ENCODE measurements around the gene SNN.

Gene SNN

DNA sequence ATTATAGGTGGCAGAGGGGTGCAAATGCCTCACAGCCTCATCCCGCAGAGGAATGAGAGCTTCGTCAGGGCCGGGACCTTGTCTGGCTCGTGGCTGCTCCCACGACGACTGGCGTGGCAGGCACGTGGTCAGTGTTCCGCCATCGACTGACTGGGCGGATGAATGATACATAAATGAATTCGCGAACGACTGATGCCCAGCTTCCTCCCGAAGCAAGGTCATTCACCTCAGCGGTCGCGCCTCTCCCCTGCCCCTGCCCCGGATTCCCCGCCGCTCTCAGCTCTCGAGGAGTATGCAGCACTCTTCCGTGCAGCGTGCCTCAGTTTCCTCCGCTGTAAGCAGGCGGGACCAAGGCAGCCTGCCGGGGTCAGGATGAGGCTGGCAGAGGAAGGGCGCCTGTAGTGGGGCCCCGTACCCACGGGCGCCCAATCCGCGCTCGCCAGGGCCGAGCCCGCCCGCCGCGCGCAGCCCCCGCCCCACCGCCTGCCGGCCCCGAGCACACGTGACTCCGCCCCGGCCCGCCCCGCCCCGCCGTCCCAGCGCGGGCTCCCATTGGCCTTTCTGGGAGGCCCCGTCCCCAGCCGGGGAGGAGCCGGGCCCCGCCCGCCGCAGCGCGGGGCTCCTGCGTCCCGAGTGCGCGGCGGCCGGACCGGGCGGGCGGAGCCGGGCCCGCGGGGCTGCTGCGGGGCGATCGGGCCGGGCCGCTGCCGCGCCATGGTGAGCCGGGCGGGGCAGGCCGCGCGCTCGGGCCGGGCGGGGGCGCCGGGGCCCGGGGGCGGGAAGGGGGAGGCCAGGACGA lies at the start of gene SNN:
TSS of gene SNN (plus strand) at position 632 of the 799 bp plus-strand sequence. CDS start 7,605 bp downstream, outside the sequence.
- DNase-seq, result peak; percentile 83 to 84
- peak; percentile 83 for ATAC-seq
- Mint-ChIP-seq H3K4me1 (peaks cover 85% of the 10 kb centered on the region), H3K27ac (peak within 1 kb of the TSS in 1 of 2 donors; percentile 74), H3K27me3 (no peaks in the 10 kb centered on the region), H3K4me3 (peak within 1 kb of the TSS; percentile 85 to 91), H3K9me3 (no peaks in the 10 kb centered on the region)

DNA sequence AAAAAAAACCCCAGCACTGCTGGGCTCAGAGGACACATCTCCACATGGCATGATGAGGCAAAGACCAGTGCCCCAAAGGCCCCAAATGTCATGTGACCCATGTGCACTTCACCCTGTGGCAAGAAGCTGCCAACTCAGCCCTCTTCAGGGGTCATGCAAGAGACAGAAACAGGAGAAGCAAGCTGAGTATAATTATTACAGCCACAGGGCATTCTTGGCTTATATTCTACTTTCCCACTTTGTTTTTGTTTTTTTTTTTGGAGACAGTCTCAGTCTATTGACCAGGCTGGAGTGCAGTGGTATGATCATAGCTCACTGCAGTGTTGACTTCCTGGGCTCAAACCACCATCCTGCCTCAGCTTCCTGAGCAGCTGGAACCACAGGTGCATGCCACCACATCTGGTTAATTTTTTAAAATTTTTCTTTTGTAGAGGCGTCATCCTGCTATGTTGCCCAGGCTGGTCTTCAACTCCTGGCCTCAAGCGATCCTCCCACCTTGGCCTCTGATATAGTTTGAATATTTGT lies 48.9 kb upstream of the SNN start:
- peaks cover 78% of the 10 kb centered on the region for H3K4me1 Mint-ChIP-seq
- peak; percentile 71 for ATAC-seq
- peak overlapping the region in 1 of 2 donors; percentile 24 for H3K4me3 Mint-ChIP-seq
- no peaks in the 10 kb centered on the region for H3K27me3 Mint-ChIP-seq
- H3K27ac Mint-ChIP-seq, result no peak overlapping the region
- peaks cover 5 to 8% of the 10 kb centered on the region in 2 donors for H3K9me3 Mint-ChIP-seq
- DNase-seq, result peak in 1 of 2 donors; percentile 34

DNA sequence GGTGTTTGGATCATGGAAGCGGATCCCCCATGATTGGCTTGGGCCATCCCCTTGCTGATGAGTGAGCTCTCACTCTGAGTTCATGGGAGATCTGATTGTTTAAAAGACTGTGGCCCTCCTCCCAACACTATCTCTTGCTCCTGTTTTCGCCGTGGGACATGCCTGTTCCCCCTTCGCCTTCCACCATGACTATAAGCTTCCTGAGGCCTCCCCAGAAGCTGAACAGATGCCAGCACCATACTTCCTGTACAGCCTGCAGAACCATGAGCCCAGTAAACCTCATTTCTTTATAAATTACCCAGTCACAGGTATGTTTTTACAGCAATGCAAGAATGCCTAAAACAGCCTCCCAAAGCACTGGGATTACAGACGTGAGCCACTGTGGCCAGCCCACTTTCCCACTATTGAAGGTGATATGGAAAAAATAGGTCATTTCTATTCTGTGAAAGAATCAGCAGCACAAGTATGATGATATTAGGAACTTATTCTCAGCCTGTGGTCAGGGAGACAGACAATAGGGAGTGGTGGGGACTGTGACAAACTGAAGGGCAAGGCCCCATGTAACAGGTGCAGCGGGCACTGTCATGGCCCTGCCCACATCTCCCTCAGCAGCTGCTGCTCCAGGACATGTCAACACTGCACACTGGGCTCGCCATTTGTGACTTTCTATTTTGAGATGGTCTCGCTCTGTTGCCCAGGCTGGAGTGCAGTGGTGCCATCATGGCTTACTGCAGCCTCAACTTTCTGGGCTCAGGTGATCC lies 47.8 kb upstream of the SNN start:
- H3K4me3 Mint-ChIP-seq, result peak overlapping the region; percentile 26 to 38
- no peaks in the 10 kb centered on the region for H3K27me3 Mint-ChIP-seq
- H3K27ac Mint-ChIP-seq, result peak overlapping the region; percentile 52 to 71
- DNase-seq (no peak), ATAC-seq (no peak)
- H3K9me3 Mint-ChIP-seq, result peaks cover 5 to 8% of the 10 kb centered on the region in 2 donors
- H3K4me1 Mint-ChIP-seq, result peaks cover 88% of the 10 kb centered on the region

DNA sequence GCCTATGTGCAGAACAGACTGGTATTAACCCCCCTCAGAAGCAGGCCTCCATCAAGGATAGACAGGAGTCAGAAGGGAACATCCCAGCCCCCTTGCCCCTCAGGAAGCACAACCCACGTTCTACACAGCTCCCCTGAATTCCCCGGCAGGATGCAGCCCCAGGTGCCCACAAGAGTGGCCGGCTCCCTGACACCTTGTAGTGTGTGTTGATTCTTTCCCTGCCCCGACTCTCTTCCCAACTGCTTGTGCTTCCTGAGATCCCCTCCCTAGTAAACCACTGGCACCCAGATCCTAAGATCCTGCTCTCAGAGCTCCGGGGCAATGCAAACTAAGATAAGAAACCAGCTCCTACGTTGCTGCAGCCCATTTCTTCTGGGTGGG lies 46.7 kb upstream of the SNN start:
- DNase-seq (no peak), ATAC-seq (no peak)
- Mint-ChIP-seq H3K27ac (peak overlapping the region; percentile 70 to 86), H3K9me3 (peaks cover 5 to 8% of the 10 kb centered on the region in 2 donors), H3K4me3 (peak overlapping the region; percentile 77 to 83), H3K4me1 (peaks cover 83% of the 10 kb centered on the region), H3K27me3 (no peaks in the 10 kb centered on the region)

DNA sequence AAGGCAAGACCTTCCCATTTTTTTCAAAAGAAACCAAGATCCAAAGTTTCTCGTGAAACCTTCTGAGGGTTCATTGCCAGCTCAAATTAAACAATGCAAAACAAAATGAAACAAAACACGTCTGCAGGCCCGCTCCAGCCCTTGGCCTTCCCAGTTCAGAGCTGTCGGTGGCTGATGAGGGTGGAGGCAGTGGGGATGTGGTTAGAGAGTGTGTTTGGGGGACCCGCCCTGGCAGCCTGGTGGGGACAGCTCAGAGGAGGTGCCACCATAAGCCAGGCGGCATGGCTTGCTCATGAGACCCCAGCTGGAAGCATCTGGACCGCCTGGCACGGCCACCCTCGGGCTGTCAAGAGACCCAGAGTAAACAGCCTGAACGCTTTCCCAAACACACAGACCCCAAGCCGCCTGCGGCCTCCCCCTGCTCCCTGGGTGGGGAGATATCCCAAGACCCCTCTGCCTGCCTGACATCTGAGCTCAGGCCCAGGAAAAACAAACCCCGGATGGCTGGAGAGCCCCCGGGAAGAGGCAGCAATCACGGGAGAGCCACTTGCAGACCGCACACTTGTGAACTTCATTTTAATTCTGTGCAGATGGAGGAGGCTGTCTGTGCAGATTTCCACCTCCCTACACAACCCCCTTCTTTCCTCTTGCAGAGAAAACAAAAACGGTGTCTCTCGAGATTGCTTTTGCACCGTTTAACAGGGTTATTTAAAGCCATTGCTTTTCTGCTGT lies 46.2 kb upstream of the SNN start:
- peak overlapping the region; percentile 70 to 86 for H3K27ac Mint-ChIP-seq
- H3K4me3 Mint-ChIP-seq, result peak overlapping the region; percentile 77 to 83
- peaks cover 80% of the 10 kb centered on the region for H3K4me1 Mint-ChIP-seq
- peaks cover 5 to 8% of the 10 kb centered on the region in 2 donors for H3K9me3 Mint-ChIP-seq
- H3K27me3 Mint-ChIP-seq, result no peaks in the 10 kb centered on the region
- ATAC-seq (peak; percentile 78), DNase-seq (peak; percentile 26 to 33)

DNA sequence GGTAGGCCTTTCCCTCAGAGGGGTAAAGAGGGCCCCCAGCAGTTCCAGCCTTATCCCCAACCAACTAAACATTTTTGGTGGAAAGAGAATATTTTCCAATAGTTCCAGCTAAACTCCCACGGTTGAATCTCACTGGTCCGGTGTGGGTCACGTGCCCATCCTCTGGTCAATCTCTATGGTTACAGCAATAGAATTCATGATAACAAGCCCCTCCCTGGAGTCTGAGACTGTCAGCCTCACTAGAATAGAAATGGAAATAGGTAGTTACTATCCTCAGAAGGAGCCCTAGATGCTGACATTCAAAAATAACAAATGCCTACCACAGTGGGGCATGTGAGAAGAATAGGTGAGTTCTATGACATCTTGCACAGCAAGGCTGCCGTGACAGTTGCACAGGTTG lies 44.0 kb upstream of the SNN start:
- peak overlapping the region in 1 of 2 donors; percentile 84 for H3K27ac Mint-ChIP-seq
- peaks cover 73% of the 10 kb centered on the region for H3K4me1 Mint-ChIP-seq
- DNase-seq (no peak), ATAC-seq (no peak)
- H3K4me3 Mint-ChIP-seq, result no peak overlapping the region
- no peaks in the 10 kb centered on the region for H3K27me3 Mint-ChIP-seq
- H3K9me3 Mint-ChIP-seq, result peaks cover 5 to 8% of the 10 kb centered on the region in 2 donors

DNA sequence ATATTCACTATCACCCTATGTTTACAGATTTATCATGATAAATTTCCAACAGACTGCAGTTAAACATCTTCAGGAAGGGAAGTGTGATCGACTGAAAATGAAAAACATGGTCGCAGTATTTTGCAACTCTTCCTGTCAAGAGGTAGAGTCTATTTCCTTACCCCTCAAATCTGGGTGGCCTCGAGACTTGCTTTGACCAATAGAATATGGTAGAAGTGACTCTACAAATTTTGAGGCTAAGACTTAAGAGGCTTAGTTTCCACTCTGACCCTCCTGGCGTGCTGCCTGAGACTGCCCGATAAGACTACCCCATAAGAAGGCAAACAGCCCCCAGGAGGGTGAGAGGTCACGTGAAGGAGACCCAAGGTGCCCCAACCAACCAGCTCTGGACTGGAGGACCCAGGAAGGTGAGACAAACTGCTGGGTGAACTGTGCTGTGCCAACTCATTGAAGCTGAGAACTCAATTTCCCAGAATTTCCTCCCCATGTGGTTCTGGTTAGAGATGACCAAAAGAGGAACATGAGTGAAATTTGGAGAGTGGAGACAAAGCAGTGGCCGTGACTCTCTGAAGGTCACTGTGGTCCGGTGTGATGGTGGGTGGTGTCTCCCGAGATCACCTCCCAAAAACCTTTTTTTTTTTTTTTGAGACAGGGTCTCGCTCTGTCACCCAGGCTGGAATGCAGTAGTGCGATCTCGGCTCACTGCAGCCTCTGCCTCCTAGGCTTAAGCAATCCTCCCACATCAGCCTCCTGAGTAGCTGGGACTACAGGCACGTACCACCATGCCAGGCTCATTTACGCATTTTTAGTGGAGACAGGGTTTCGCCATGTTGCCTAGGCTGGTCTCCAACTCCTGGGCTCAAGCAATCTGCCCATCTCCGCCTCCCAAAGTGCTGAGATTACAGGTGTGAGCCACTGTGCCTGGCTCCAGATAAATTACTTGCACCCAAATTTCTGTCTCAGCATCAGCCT lies 43.3 kb upstream of the SNN start:
- Mint-ChIP-seq H3K27me3 (no peaks in the 10 kb centered on the region), H3K4me3 (no peak overlapping the region), H3K9me3 (peaks cover 5 to 7% of the 10 kb centered on the region in 2 donors), H3K4me1 (peaks cover 73% of the 10 kb centered on the region), H3K27ac (peak overlapping the region; percentile 4 to 40)
- ATAC-seq (peak; percentile 33), DNase-seq (no peak)

DNA sequence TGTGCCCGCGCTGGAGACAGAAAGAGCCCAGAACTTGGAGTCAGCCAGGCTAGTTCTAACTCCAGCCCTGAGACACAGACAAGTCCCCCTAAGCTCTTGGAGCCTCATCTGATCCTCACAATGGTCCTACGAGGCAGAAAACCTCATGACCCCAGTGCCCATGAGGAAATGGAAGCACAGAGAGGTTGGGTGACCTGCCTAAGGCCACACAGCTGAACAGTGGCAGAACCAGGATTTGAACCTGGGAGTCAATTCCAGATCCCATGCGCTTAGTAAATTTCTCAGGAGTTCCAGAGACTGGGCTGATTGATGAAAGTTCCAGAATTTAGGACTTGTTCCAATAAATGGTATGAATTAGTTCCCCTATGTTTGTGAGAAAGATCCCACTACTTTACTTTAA lies 42.5 kb upstream of the SNN start:
- no peak for DNase-seq
- Mint-ChIP-seq H3K9me3 (no peaks in the 10 kb centered on the region), H3K27ac (no peak overlapping the region), H3K4me3 (no peak overlapping the region), H3K27me3 (no peaks in the 10 kb centered on the region), H3K4me1 (peaks cover 73% of the 10 kb centered on the region)
- ATAC-seq, result no peak

DNA sequence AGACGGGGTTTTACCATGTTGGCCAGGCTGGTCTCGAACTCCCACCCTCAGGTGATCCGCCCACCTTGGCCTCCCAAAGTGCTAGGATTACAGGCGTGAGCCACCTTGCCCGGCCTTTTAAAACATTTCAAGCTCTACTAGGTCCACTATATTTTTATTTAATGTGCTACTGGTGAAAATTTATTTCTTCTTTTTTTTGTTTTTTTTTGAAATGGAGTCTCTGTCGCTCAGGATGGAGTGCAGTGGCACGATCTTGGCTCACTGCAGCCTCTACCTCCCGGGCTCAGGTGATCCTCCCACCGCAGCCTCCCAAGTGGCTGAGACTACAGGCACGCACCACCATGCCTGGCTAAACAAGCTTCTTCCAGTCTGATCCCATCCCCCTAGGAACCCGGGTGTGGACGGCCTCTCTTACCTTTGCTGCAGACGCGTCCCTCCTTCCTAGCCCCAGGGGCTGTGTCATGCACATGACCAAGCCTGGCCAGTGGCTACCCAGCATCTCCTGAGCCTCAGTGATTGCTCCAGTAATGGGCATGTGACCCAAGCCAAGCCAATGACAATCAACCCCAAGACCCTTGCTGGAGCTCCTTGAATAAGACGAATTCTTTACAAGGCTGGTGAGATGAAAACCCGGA lies 41.5 kb upstream of the SNN start:
- ATAC-seq (no peak), DNase-seq (no peak)
- no peaks in the 10 kb centered on the region for H3K27me3 Mint-ChIP-seq
- H3K4me3 Mint-ChIP-seq, result no peak overlapping the region
- no peak overlapping the region for H3K27ac Mint-ChIP-seq
- peaks cover 64% of the 10 kb centered on the region for H3K4me1 Mint-ChIP-seq
- no peaks in the 10 kb centered on the region for H3K9me3 Mint-ChIP-seq

DNA sequence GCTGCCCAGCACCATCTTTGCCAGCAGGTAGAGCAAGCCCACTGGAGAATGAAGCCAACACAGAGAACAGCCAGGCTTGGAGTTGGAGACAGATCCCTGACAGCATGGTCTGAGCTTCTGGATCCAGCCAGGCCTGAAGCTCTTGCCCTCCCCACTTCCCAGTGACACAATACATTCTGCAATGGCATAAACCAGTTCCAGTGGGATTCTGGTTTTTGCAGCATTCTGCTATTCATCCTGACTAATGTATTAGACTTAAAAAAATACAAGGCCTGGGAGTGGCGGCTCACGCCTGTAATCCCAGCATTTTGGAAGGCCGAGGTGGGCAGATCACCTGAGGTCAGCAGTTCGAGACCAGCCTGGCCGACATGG lies 41.0 kb upstream of the SNN start:
- no peak for ATAC-seq
- Mint-ChIP-seq H3K4me3 (no peak overlapping the region), H3K4me1 (peaks cover 59% of the 10 kb centered on the region), H3K27me3 (no peaks in the 10 kb centered on the region), H3K9me3 (no peaks in the 10 kb centered on the region), H3K27ac (peak overlapping the region in 1 of 2 donors; percentile 34)
- DNase-seq, result no peak

DNA sequence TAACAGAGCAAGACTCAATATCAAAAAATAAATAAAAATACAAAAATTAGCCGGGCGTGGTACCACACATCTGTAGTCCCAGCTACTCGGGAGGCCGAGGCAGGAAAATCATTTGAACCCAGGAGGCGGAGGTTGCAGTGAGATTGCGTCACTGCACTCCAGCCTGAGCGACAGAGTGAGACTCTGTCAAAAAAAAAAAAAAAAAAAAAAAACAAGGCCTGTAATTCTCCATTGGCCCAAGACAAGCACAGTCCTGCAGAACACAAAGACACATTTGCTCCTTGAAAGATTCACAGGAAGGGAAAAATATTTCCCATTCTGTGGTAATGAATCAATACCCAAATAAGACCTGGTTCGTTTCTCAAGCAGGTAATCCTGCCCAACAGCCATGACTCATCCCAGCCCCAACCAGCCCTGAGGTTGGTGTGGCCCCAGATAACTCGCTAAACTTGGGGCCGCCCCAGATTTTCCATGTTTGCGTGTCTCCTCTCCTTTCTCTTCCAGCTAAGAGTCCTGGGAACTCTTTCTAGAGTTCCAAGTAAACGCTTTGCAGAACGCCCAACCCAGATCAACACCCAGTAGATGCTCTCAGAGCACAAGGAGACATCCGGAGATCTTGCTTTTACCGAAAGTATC lies 40.3 kb upstream of the SNN start:
- peak in 1 of 2 donors; percentile 21 for DNase-seq
- no peak overlapping the region for H3K4me3 Mint-ChIP-seq

DNA sequence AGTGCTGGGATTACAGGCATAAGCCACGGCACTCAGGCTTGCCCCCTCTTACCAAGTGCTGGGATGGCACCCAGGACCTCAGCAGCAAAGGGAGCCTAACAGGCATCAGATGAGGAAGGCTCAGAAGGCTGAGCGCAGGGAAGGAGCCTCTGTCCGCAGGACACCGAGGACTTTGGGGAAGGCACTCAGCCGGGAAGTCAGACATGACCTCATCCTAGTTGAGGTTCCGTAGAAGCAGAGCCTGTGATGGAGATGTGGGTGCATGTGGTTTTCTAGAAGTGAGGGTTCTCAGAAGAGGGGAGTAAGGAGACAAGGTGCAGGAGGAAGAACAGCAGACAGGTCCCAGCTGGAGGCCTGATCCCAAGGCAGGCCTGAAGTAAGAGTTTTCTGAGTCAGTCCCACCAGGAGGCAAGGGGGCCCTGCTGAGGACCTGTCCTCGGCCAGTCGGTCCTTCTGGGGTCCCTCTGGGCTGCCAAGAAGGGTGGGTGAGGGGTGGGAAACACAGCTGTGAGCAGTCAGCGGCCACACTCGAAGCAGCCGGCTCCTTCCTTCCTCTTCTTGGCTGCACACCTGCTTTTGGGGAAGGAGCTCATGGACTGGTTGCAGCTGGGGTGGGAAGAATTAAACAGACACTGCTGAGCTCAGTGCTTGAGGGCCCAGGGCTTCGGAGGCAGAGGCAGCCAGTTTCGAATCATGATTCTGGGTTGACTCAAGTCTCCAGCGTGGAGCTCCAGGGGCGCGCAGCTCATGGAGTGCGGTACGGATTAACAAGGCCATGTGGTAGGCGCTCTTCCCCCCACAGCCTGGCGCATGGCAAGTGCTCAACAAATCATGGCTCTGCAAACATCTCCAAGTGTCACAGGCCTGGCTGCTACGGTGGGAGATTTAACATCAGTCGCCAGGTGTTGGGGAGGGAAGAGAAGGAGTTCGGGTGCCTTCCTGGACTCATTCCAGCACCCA lies 38.9 kb upstream of the SNN start:
- ATAC-seq, result peak; percentile 18
- Mint-ChIP-seq H3K27me3 (no peaks in the 10 kb centered on the region), H3K4me1 (peaks cover 52% of the 10 kb centered on the region), H3K4me3 (peak overlapping the region in 1 of 2 donors; percentile 1), H3K27ac (peak overlapping the region; percentile 2 to 37), H3K9me3 (no peaks in the 10 kb centered on the region)
- DNase-seq, result no peak

More for the DNA sequence above, 40.3 kb upstream of the SNN start:
- Mint-ChIP-seq H3K27ac (no peak overlapping the region), H3K4me1 (peaks cover 55% of the 10 kb centered on the region), H3K27me3 (no peaks in the 10 kb centered on the region), H3K9me3 (no peaks in the 10 kb centered on the region)
- ATAC-seq, result peak; percentile 51
